HG02840 (cell line): ENCODE data around the gene EPHB6.

ENCODE experiments used
- ATAC-seq: cut with Tn5 transposase; IDR thresholded peaks from one replicate; pipeline ENCODE4 v1.9.1; 2021; ENCODE audit warnings: mild to moderate bottlenecking, moderate library complexity, moderate number of reproducible peaks; ENCODE audit not compliant: unreplicated experiment, low FRiP score

The EPHB6 gene

GRCh38 chr7:142863891-142864685 lies 9.2 kb downstream of the EPHB6 start:
- ATAC-seq: no peak

DNA sequence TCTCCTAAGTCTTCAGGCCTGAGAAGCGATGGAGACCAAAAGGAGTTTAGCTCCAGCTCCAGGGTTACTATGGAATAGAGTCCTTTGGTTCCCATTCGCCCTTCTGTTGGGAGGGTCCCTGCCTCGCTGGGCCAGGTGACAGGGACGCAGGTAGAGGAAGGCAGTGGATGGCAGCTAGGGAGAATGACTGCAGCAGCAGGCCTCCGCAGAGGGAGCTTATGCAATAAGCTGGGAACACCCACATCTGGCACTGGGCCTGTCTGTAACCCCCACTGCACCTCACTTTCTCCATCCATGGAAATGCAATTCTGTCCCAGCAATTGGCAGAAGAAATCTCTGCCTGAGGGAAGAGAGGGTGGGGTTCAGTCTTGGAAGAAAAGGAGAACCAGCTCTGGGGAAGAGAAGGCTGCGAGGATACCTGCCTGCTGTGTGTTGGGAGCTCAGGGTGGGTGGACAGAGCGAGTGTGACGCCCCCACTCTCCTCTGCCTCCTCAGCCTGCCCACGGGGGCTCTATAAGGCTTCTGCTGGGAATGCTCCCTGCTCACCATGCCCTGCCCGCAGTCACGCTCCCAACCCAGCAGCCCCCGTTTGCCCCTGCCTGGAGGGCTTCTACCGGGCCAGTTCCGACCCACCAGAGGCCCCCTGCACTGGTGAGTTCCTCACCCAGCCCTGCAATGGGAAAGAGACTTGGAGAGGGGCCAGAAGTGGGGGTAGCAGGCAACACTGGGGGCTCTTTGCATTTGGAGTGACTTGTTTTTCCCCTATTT lies 10.3 kb downstream of the EPHB6 start:
- no peak for ATAC-seq

GRCh38 chr7:142865766-142866165 lies 10.9 kb downstream of the EPHB6 start:
- ATAC-seq: no peak

DNA sequence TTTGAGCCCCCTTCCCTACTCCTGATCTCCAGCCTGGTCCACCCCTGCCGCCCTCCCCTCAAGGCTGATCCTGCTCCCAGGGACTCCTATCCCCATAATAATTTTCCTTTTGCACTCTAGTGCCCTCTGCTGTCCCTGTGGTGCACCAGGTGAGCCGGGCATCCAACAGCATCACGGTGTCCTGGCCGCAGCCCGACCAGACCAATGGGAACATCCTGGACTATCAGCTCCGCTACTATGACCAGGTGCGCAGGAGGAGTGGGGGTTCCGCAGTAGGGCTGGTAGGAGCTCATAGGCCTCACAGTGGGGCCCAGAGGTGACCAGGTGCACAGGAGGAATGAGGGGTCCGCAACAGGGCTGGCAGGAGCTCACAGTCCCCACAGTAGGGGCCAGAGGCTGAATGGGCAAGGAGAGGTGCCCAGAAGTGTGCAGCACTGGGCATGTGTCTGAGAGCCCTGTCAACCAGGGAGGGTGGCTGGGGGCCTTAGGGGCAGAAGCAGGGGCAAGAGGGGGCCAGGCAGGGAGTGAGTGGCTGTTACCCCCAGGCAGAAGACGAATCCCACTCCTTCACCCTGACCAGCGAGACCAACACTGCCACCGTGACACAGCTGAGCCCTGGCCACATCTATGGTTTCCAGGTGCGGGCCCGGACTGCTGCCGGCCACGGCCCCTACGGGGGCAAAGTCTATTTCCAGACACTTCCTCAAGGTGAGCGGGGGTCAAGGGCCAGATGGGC lies 11.7 kb downstream of the EPHB6 start:
- ATAC-seq: no peak

- no peak for ATAC-seq
Measured at GRCh38 chr7:142867097-142867378, 12.2 kb downstream of the EPHB6 start.

DNA sequence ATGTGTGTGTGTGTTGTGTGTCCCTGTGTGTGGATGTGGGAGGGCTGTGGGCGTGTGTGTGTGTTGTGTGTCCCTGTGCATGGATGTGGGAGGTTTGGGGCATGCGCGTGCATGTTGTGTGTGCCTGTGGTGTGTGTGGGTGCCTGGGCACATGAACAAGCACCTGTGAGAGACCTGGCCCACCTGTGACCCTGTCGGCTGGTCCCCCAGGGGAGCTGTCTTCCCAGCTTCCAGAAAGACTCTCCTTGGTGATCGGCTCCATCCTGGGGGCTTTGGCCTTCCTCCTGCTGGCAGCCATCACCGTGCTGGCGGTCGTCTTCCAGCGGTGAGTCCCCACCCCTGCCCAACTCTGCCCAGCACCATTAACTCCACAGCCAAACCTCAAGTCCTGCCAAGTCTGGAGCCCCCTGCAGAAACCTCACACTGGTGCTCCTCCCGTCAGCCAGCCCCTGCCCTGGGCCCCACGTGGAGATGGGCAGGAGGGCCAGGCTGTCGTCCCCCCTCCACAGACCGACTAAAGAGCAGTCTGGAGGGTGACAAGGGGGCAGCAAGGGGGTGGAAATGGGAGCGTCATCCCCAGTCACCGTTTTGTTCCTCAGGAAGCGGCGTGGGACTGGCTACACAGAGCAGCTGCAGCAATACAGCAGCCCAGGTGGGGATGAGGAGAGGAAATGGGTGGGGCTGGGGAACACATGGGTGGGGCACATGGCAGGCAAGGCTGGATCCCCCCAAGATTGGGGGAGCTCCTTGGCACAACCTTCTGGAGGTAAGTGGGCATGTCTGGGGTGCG lies 12.7 kb downstream of the EPHB6 start:
- ATAC-seq: no peak

- ATAC-seq: no peak
Measured at GRCh38 chr7:142868188-142868985, 13.5 kb downstream of the EPHB6 start.

GRCh38 chr7:142868986-142869415 lies 14.1 kb downstream of the EPHB6 start:
- no peak for ATAC-seq

DNA sequence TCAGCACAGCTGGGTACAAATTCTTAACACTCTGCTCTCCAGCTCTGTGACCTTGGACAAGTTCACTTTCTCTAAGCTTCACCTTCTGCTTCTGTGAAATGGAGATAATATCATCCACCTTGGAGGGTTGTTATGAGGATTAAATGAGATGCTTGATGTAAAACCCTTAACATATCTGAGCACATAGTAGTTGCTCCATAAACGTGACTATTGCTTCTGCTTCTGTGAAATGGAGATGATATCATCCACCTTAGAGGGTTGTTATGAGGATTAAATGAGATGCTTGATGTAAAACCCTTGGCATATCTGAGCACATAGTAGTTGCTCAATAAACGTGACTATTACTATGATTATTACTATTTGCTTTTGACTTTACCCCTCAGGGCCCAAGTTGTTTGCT lies 14.6 kb downstream of the EPHB6 start:
- ATAC-seq: no peak

DNA sequence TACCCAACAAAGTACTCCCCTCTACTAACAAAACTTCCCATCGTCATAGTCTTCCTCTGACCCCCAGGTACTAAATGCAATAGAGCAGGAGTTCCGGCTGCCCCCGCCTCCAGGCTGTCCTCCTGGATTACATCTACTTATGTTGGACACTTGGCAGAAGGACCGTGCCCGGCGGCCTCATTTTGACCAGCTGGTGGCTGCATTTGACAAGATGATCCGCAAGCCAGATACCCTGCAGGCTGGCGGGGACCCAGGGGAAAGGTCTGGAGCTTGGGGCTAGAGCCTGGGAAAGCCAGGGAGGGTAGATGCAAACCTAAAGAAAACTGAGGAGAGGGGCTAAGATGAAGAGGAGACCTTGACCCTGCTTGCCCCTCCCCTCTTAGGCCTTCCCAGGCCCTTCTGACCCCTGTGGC lies 15.3 kb downstream of the EPHB6 start:
- no peak for ATAC-seq

DNA sequence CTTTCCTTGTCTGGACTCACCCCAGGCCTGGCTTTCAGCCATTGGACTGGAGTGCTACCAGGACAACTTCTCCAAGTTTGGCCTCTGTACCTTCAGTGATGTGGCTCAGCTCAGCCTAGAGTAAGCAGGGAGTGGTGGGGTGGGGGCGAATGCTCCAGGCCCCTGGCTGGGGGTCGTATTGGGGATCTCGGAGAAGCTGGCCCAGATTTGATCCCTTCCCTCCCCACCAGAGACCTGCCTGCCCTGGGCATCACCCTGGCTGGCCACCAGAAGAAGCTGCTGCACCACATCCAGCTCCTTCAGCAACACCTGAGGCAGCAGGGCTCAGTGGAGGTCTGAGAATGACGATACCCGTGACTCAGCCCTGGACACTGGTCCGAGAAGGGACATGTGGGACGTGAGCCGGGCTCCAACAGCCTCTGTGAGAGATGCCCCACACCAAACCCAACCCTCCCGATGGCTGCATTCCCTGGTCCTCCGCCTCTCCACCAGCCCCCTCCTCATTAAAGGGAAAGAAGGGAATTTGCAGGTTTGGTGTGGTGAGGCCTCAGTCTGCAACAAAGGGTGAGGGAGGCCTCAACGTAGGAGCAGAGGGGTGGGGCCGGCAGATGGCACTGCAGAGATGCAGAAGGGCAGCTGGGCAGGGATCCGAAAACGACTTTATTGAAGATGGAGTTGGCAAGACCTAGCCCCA lies 15.8 kb downstream of the EPHB6 start:
- ATAC-seq: no peak

DNA sequence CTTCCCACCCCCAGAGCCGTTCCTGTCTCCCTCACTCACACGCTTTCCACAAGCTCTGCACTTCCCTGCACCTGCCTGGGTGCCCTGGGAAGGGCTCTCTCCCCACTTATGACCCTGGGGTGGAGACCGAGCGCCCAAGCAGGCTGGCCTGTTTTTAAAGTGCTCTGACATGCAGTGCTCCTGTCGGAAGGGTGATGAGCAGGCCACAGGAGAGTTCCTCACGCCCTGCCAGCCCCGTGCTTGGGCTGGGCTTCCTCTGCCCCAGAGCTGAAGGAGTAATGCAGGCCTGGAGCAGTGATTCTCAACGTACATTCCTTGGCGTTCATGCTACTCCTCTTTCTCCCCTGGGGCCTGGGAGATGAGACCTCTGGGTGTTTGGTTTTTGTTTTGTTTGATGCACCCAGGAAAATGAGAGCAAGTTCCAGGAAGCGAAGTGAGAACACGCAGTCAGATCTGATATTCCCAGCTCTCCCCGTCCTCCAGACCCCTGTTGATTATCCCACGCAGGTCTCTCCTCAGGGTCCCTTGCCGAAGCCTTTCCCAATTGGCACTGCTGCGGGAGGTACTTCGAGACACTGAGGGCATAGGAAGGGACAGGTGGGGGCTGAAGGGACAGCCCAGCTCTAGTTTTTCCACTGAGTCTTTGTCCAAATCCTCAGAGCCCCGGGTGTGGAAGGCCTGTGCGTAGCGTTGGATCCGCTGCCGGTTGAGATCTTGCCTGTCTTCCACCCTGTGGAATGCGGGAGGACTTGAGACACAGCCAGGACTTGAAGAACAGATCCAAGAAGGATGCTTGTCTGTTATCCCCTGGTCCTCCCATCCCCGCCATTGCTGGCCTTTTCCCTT lies 16.6 kb downstream of the EPHB6 start:
- ATAC-seq: no peak

GRCh38 chr7:142872106-142872675 lies 17.3 kb downstream of the EPHB6 start:
- no peak for ATAC-seq

- no peak for ATAC-seq
Measured at GRCh38 chr7:142873281-142873784, 18.5 kb downstream of the EPHB6 start.

DNA sequence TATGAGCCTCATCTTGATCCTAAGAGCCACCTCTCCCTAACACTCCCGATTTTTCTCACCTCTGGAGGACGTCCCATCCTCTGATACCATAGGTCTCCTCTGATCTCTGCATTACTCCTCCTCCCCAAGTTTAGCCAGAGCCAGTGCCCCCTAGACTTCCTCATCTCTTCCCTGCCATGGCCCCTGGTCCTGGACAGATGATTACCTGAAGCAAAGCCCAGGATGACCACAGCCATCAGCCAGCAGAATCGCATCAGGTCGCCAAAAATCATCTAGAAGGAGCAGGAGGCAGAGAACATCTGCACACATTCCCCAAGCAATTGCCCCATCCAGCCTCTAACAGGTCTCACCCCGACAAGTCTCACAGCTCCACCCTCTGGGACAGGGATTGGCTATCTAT lies 19.0 kb downstream of the EPHB6 start:
- no peak for ATAC-seq

GRCh38 chr7:142874409-142874808 lies 19.5 kb downstream of the EPHB6 start:
- no peak for ATAC-seq

GRCh38 chr7:142874837-142875236 lies 20.0 kb downstream of the EPHB6 start:
- no peak for ATAC-seq

DNA sequence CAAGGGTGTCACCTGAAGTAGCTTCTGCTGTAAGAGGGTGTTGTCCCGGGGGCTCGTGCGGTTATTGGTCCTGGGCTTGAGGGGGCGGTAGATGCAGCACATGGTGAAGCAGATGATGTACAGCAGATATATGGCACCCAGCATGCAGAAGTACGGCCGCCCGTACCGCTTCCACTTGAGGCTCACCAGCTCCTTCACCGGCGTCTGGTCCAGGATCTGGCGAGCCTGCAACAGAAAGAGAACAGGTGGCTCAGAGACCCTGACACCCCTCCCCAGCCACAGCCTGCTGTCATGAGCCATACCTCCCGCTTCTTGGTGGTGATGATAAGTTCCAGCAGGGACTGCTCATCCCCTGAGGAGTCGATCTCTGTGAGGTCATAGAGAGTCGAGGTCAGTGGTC lies 20.6 kb downstream of the EPHB6 start:
- ATAC-seq: no peak
